HL-60 (cell line): ENCODE results near the gene EGLN1.

Experiments used
- CTCF ChIP-seq: IDR thresholded peaks from one replicate; pipeline ENCODE4 v1.5.1; 2011; ENCODE audit warnings: low read length, control low read depth, inconsistent platforms; ENCODE audit not compliant: insufficient read depth
- REST ChIP-seq: IDR thresholded peaks from 2 replicates; pipeline ENCODE4 v1.6.1; 2012; ENCODE audit warnings: low read depth; ENCODE audit not compliant: insufficient replicate concordance

DNA sequence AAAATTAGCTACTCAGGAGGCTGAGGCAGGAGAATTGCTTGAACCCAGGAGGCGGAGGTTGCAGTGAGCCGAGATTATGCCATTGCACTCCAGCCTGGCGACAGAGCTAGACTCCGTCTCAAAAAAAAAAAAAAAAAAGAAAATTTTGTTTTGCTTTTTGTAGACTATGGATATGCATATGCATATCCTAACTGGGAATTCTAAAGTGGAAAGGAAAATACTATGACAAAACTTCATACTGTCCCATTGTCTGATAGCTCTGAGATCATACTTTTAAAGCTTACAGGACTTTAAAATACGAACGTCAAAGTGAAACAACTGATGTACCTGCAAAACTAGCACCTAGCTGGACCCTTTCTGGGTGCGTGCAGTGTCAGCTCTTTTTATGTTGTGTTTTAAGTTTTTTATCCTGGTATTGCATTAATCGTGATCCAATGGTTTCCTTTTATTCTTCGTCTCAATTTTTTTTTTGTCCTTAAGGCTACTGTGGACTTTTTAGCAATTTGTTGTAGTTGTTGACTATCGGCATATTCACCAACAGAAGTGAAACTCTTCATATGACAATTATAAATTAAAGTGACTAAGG lies 64.8 kb downstream of the EGLN1 start:
- no peak for TF ChIP-seq REST
- no peak for TF ChIP-seq CTCF
